Activated CD8-positive, alpha-beta memory T cell treated with anti-CD3 and anti-CD28 coated beads, Interleukin-2, amount 50 U/mL, for 4 hours (primary cell): Measurements from ENCODE around the gene ACE2.

Experiments
- DNase-seq: peaks from one replicate; pipeline ENCODE4 v3.0.0-alpha.2; 2020

Gene ACE2

DNA sequence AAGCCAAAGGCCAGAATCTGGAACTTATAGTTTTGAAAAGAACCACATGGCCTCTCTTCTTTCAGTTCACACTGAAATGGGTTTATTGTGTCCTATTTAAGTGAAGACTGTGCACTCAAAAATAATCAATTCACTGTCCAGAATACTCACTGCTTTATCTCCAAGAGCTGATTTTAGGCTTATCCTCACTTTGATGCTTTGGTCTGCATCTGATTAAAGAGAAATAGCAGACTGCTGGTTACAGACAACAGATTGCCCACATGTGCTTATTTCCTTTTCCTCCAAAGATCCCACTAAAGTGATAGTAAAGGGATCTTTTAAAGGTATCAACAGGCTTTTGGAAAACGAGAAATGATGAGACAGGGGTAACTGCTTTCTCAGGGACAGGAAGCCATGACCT, 30.6 kb downstream of the ACE2 start:
- DNase-seq, result no peak

DNA sequence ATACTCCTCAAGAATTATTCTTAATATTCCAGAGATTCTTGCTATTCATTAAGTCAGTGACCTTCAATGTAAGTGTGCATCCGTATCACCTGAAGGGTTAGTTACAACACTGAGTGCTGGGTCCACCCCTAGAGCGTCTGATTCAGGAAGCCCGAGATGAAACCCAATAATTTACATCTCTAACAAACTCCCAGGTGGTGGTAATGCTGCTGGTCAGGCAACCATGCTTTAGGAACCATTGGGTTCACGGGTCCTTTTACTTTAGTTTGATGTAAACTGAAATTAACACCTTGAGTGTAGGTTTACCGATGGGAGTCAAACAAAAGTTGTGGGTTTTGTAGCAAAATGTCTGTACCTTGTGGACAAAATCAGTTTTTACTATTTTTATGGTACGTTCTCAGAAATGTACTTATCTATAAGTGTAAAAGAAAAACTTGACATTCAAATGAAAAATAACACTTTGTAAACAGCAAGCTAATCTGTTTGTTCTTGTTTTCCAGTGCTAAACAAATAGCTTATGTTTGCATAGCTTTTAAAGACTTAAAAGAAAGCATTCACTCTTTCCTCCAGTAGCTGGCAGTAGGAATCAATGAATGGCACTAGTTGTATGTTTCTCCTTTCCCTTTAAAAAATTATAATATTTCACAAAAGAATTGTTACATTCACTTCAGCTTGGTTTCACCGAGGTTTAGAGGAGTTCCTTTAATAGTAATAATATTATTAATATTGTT, 32.7 kb downstream of the ACE2 start:
- DNase-seq, result no peak

DNA sequence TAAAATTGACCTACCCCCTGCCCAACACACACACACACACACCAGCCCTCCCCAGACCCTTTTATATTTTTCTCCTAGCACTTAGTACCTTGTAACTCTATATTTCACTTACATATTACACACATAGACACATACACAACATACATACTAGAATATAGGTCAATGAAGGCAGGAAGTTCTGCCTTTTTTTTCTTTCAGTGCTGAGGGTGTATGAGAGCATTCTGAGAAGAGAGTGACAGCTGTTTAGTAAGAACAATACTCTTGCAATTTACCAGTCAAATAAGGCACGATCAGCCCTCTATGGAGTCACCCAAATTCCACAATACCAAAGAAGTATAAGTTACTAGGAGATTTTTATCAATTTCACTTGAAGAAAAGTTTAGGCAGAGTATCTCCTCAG, 33.5 kb downstream of the ACE2 start:
- DNase-seq, result no peak

DNA sequence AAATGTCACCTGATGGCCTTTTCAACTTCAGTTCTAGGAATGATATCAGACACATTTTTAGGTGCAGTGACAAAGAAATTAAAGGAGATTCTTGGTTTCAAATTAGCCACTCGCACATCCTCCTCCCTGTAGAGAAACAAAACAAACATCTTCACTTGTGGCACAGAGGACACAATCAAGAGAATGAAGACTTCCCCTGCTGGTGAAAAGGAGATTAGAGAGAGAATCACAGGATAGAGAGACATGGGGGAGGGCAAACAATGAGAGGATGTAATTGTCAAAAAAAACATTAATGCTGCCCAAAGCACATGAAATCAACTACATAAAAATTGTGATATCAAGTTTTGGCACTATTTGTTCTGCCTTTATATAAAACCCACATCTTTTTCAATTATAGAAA, 34.5 kb downstream of the ACE2 start:
- no peak for DNase-seq

DNA sequence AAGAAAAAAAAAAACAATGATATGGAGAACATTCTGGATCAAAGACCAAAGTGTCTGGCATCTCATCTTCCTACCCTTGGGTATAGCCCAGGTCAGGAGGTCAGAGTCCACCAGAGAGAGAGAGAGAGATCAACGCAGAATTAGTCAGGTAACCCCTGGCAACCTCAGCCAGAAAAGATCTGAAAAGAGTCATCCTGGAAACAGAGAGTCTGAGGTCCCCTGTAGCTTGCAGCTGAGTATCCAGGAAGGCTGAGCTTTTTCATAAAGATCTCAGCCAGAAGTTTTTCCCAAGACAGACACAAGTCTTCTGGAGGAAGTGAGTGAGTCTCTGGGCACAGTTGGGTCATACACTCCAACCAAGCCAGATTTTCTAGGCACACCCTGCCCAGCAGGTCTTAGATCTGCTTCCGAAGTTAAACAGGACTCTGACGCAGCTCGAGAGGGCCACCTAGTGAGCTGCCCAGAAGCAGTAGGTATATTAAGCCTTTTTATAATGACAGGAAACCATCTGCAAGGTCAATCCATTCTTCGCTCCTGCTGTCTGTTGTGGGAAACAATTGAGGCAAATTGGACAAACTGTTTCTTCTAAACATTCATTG, 35.7 kb downstream of the ACE2 start:
- no peak for DNase-seq

DNA sequence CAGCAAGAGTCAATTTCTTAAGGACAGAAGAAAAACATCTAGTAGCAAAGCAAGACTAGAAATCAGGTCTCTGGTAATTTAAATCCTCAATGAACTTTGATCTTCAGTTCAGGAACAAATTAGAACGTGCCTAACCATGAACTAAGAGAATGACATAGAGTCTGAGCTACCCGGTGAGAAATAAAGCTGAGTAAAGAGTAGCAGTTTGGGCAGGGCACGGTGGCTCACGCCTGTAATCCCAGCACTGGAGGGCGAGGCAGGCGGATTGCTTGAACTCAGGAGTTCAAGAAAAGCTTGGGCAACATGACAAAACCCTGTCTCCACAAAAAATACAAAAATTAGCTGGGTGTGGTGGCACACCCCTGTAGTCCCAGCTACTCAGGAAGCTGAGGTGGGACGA, 37.7 kb downstream of the ACE2 start:
- DNase-seq, result no peak

DNA sequence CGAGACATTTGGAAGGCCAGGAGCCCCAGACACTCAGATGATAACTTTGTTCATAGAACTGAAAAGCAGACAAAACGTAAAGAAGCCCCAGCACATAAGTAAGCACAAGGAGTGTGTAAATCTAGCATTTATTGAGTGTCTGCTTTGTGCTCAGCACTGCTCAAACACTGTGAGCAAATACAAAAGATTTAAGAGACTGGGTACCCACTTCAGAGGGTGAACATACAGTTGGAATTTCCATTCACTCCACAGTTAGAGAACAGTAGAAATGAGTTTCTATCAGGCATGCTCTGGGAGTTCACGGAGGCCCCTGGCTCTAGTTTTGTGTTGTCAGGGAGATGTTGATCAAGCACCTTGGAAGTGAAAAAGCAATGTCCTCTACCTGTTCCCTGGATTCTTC, 39.8 kb downstream of the ACE2 start:
- DNase-seq, result no peak

DNA sequence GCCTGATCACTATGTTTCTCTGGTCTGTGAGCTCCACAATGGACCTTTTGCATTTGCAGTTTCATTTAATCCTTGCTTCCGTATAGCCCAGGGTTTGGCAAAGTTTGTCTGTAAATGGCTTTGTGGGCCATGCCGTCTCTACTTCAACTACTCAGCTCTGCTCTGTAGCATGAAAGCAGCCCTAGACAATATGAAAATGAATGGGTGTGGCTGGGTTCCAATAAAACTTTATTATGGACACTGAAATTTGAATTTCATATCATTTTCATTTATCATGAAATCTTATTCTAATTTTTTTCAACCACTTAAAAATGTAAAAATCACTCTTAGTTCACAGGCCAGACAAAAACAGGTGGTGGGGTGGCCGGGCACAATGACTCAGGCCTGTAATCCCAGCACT, 41.5 kb downstream of the ACE2 start:
- no peak for DNase-seq

DNA sequence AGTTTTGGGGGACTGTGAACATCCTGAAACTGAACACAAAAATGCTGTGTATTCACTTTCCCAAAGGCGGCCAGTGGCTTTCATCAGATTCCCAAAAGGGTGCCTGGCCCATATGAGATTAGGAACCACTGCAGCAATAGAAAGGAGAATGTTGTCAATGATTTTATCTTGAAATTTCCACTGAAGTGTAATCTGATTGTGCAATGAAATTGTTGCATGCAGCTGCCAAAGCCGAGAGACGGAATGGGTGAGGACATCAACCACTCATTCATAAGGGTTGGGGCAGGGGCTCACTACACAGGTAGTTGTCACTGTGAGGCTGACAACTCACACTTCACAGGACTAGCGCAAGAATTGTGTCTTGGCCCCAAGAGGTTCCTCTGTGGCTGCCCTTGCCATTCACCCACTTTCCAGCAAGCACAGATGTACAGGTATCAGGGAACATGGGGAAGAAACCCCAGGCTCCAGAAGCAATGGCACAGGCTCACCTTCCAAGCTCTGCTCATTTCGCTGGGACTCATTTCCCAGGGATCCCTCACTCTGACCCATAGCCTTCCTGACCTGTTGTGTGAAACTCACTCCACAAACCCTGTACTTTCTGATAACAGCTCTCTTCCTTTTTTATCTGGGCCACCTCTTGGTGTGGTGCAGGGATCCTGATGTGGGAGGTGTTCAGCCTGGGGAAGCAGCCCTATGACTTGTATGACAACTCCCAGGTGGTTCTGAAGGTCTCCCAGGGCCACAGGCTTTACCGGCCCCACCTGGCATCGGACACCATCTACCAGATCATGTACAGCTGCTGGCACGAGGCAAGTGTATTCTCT, 51.4 kb downstream of the ACE2 start:
- no peak for DNase-seq

DNA sequence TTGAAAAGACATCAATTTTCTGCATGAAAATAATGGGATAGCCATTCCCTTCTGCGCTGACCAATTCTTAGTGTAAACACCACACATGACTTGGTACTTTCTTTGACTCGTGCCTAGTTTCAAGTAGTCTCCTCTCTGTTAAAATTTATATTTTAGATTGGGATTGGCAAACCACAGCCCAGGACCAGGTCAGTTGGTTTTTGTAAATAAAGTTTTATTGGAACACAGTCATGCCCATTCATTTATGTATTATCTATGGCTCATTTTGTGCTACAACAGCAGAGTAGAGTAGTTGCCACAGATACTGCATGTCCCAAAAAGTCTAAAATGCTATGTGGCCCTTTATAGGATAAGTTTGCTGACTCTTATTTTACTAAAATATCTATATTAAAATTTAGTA, 53.4 kb downstream of the ACE2 start:
- no peak for DNase-seq

DNA sequence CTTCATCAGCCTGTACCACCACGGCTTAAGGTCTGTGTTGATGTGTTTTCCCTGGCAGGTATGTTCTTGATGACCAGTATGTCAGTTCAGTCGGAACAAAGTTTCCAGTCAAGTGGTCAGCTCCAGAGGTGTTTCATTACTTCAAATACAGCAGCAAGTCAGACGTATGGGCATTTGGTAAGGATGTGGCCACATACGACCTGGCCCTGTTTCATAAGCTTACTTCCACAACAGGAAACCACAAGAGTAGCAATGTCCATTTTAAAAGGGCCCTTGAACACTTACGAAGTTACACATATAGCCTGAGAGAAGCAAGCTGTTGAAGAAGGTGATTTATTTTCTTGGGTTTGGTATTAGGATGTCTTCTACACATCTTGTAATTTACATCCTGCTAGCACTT, 54.0 kb downstream of the ACE2 start:
- no peak for DNase-seq

DNA sequence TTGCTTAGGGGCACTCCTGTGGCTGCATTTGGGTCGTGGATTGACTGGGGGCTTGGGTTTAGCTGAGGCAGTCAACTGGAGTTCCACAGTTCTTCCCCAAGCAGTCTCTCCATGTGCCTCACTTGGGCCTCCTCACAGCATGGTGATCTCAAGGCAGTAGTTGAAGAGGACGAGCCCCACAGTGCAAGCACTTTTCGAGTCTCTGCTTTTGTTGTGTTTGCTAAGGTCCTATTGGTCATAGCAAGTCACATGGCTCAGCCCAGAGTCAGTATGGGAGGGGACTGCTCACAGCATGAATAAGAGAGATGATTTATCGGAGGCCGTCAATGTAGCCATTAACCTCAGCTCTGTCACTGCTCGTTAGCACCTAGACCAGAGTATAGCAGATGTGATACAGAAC, 70.4 kb downstream of the ACE2 start:
- DNase-seq, result no peak

DNA sequence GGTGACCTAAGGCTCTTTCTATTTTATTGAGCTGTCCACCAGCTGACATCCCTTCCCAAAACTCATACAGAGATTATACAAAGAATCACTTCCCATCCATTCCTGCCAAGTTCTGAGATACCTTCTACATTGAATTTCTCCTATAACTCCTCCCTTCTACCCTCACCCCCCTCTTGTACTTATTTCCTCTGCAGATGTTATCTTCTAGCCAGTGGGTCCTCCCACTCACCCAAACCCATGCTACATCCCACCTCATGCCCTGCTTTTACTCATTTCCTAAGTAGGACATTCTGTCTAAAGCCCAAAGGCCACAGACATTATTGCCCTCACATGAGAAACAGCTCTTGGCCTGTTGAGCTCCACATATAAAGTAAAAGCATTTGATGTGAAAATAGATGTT, 71.6 kb downstream of the ACE2 start:
- no peak for DNase-seq

DNA sequence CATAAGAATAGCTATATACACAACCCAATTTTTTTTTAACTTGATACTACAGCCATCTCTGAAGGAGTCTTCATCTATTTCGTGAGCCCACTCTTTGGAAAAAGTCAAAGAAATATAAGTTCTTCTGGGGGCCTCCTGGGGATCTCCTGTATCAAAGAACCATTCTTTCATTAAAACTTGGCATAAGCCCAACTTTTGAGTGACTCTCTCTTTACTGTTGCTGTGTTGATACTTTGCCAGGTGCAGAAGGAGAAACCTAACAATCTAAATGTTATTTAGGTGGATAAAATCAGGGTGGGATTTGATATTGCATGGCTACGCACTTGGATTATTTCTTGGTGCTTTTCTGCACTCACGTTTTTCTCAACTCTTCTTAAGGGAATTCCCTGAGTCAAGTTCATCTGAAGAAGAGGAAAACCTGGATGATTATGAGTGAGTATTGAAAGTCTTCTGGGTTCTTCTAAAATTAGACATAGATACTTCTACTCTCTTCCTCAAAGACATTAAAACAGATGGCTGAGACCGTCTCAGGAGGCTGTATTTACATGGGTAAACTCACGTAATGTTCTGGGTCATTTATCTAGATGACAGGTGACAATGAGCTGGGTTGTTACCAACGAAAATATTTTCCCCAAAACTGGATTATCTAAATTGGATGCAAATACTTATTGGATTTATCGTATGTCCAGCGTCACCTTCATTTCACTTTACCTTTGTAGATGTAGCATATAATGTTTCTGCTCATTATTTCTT, 74.9 kb downstream of the ACE2 start:
- no peak for DNase-seq

DNA sequence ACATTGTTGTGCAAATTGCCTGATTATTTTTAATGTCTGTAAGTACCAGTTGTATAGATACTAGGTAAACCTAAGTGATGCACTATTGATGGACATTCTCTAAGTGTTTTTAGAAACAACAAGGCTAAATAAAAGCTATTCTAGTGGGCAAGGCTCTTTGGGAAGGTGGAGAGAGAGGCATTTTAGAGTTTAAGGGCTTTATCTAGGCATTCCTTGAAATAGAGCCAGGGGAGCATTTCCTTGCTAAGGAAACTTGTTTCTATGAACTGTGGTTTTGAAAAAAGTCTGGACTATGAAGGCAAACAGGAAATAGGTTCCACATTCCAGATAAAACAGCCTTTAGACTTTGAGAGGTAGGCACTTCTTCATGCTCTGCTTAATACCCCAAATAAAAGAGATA, 76.3 kb downstream of the ACE2 start:
- DNase-seq, result no peak

DNA sequence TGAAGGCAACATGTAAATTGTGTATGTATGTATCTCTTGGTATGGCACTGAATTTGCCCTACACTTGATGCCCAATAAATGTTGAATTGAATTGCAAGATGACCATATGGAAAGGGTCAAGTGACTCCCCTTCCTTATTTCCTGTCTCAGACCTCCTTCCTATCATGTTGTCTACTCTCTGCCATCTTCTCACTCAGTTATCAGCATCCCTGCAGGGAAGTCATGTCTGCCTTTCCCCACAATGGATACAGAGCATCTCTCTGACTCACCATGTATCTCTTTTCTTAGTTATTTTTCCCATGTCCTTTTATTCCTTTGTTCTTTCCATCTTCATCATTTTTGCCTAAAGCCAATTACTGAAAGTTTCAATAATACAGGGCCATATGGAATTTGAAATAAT, 77.7 kb downstream of the ACE2 start:
- DNase-seq, result no peak

DNA sequence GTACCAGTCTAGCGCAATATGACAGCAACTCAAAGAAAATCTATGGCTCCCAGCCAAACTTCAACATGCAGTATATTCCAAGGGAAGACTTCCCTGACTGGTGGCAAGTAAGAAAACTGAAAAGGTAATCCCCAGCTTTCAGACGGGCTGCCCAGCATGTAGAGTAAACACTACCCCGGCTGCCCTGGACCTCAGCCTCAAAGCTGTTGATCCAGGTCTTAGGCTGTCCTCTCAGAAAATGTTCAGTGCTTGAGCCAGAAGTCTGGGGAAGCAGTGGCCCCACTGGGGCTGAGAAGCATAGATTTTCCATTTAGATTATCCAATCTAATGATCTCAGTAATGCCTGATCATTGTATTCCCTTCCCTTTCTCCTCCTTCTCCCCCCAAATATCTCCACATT, 78.3 kb downstream of the ACE2 start:
- no peak for DNase-seq

DNA sequence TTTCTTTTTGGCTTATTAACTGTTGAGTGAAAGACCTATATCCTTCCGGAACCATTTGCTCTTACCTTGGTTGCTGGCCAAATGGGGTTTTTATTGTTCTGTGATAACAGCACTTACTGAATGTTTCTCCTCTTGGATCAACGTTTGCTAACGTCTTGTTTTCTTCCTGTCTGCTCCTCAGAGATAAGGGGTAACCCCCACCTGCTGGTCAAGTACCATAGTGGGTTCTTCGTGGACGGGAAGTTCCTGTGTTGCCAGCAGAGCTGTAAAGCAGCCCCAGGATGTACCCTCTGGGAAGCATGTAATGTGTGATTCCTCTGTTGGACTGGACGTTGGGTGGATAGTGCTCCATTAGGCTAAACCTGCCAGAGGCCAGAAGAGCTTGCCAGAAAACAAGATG, 84.8 kb downstream of the ACE2 start:
- no peak for DNase-seq

DNA sequence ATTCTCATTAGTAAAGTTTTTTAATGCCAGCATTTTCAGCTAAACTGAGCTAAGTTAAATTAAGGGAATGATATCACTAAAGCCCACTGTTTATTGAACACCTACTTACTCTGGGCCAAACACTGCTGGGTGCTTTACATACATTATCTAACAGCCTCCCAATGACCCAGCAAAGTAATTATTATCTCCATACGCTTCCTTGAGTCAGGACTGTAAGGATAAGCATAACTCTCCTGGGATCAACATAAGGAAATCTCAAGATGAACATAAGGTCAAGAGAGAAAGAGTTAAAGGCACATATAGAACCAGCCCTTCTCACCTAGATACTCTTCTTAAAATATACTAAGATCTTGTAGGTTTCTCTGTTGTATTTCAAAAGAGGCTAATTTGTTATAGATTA, 86.5 kb downstream of the ACE2 start:
- DNase-seq, result no peak

DNA sequence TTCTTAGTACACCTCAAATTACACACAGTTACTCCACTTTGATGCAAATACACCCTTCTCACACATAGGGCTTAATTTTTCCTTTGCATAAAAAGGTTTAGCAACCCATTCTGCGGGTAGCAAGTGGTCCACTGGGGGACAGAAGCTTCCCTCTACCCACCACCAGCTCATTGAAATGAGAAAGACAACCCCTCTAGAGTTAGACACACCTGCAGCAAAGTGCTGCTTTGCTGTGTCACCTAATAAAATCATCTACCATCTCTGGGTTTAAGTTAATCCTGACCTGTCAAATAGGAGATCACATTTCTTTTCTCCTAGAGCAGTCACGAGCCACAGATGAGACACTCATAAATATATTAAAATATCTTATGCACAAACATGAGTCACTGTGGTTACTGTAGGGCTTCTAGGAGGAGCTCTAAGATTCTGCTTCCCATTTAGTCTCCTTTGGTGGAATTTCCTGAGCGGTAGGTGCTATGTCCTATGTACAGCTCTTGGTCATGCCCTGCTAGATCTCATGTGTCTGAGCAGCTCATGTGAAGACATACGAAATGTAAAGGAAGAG, 88.3 kb downstream of the ACE2 start:
- no peak for DNase-seq

DNA sequence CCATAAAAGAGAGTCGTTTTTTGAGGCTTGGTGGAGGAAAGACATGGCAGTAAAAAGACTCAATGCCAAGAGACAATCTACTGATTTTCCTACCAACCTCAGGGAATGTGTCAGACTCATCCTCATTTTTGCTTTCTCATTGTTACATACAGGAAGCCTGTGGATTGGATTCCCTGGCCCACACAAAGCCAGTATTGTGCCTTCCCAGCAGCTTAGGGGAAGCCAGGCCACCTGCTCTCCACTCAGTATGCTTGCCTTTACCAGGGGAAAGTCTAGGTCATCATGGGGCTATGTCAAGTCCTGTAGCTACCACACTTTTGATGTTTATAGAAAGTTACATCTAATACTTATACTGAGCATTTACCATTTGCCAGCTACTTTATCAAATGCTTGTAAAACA, 89.2 kb downstream of the ACE2 start:
- DNase-seq, result no peak
